Endodermal cell (in vitro differentiated cells): Measurements from ENCODE around the gene CSF1. TPM values are rescaled to one million over a fixed set of nuclear protein-coding genes. Genes with fewer than 3 reads are reported as not detected.
A peak's percentile ranks its signal among the peaks of the same experiment; 100 is the strongest.

Experiments used
- DNase-seq: peaks from one replicate; pipeline ENCODE4 v3.0.0-alpha.2; 2017
- H3K27ac ChIP-seq: 2 replicates; pipeline ENCODE4 v1.5.1; 2013; ENCODE audit warnings: mild to moderate bottlenecking, low read depth, low read length, moderate library complexity
- H3K27me3 ChIP-seq: 2 replicates; pipeline ENCODE4 v1.6.1; 2013; ENCODE audit warnings: mild to moderate bottlenecking, low read length, moderate library complexity; ENCODE audit not compliant: insufficient read depth, control insufficient read depth, poor library complexity, severe bottlenecking
- H3K36me3 ChIP-seq: 2 replicates; pipeline ENCODE4 v1.7.0; 2013; ENCODE audit warnings: mild to moderate bottlenecking, low read length, moderate library complexity; ENCODE audit not compliant: control insufficient read depth, insufficient read depth
- H3K4me1 ChIP-seq: one replicate; pipeline ENCODE4 v1.7.0; 2013; ENCODE audit warnings: low read length; ENCODE audit not compliant: control insufficient read depth, insufficient read depth
- H3K4me3 ChIP-seq: 2 replicates; pipeline ENCODE4 v1.5.1; 2013; ENCODE audit warnings: mild to moderate bottlenecking, low read length, moderate library complexity
- H3K9ac ChIP-seq: 2 replicates; pipeline ENCODE4 v1.6.1; 2013; ENCODE audit warnings: mild to moderate bottlenecking, low read length, moderate library complexity; ENCODE audit not compliant: poor library complexity, severe bottlenecking; ENCODE audit errors: extremely low read depth
- H3K9me3 ChIP-seq: 2 replicates; pipeline ENCODE4 v1.6.1; 2013; ENCODE audit warnings: mild to moderate bottlenecking, low read length, moderate library complexity; ENCODE audit not compliant: control insufficient read depth
- H3K27ac Mint-ChIP-seq: 2 replicates; pipeline ENCODE4 v1.8.0; 2020; ENCODE audit warnings: mixed read lengths
- H3K27me3 Mint-ChIP-seq: 2 replicates; pipeline ENCODE4 v1.8.0; 2021; ENCODE audit warnings: mild to moderate bottlenecking, mixed read lengths; ENCODE audit not compliant: insufficient read depth
- H3K36me3 Mint-ChIP-seq: 2 replicates; pipeline ENCODE4 v1.8.0; 2020; ENCODE audit warnings: low read depth, mixed read lengths
- H3K4me1 Mint-ChIP-seq: 2 replicates; pipeline ENCODE4 v1.8.0; 2020; ENCODE audit warnings: mixed read lengths
- H3K4me3 Mint-ChIP-seq: 2 replicates; pipeline ENCODE4 v1.8.0; 2020; ENCODE audit warnings: mild to moderate bottlenecking, moderate library complexity, mixed read lengths
- H3K9me3 Mint-ChIP-seq: 2 replicates; pipeline ENCODE4 v1.8.0; 2020; ENCODE audit warnings: mild to moderate bottlenecking, mixed read lengths
- CTCF ChIP-seq: fragments of 200-600 bp; sonication (generic); conservative IDR thresholded peaks from 2 replicates; pipeline ENCODE4 v1.5.0; 2021; ENCODE audit warnings: antibody characterized with exemption, mild to moderate bottlenecking
- WGBS, 2 experiments: methylation state at CpG; one replicate each; pipeline versions ENCODE4 v1.1.5 to v1.1.7; 2013; ENCODE audit warnings: missing lambda C conversion rate in 2 of 2, mixed read lengths in 1 of 2; ENCODE audit not compliant: insufficient coverage in 1 of 2, insufficient read length in 1 of 2; 5-methylcytosine and 5-hydroxymethylcytosine counted together
- total RNA-seq, 2 donors: library from RNA; stranded (reverse); fragmentation: NEBNext Ultra II Directional in 1 of 2; extraction: Animal tissue kit (Norgen Biotek cat#: 25700) in 1 of 2; gene quantifications; 2 replicates in 1 of 2; 3 replicates in 1 of 2; pipeline ENCODE4 v1.2.1, GENCODE V29; 2021

CSF1 gene
- total RNA-seq, 2 donors from 2014 or later, result 1.0 to 2.1 TPM

GRCh38 chr1:109946511-109946910 is 35.9 kb downstream of the CSF1 start:
- Histone ChIP-seq H3K27ac (no peak overlapping the region), H3K36me3 (no peaks in the 10 kb centered on the region), H3K9ac (no peak overlapping the region), H3K4me3 (no peak overlapping the region), H3K4me1 (peaks cover 4% of the 10 kb centered on the region), H3K9me3 (no peaks in the 10 kb centered on the region), H3K27me3 (no peaks in the 10 kb centered on the region)
- H3K36me3 Mint-ChIP-seq, result no peaks in the 10 kb centered on the region
- peaks cover 10% of the 10 kb centered on the region for H3K27me3 Mint-ChIP-seq
- H3K4me1 Mint-ChIP-seq, result peaks cover 11% of the 10 kb centered on the region
- no peak overlapping the region for H3K4me3 Mint-ChIP-seq
- H3K9me3 Mint-ChIP-seq, result no peaks in the 10 kb centered on the region
- H3K27ac Mint-ChIP-seq, result no peak overlapping the region
- TF ChIP-seq CTCF, result no peak
- DNase-seq, result no peak
- 90 to 100% methylated on average over 3 to 6 of the region's 6 CpGs for WGBS, 2 experiments

- Mint-ChIP-seq H3K27me3 (peaks cover 10% of the 10 kb centered on the region), H3K27ac (peak overlapping the region; percentile 56), H3K4me3 (no peak overlapping the region), H3K9me3 (no peaks in the 10 kb centered on the region), H3K36me3 (no peaks in the 10 kb centered on the region), H3K4me1 (peaks cover 11% of the 10 kb centered on the region)
- Histone ChIP-seq H3K4me1 (peaks cover 4% of the 10 kb centered on the region), H3K36me3 (no peaks in the 10 kb centered on the region), H3K4me3 (no peak overlapping the region), H3K27me3 (no peaks in the 10 kb centered on the region), H3K9ac (no peak overlapping the region), H3K9me3 (no peaks in the 10 kb centered on the region), H3K27ac (no peak overlapping the region)
- 84 to 85% methylated on average over 10 of the region's 10 CpGs for WGBS, 2 experiments
- peak; percentile 71 for DNase-seq
- no peak for TF ChIP-seq CTCF
These were observed 37.1 kb downstream of the CSF1 start for GRCh38 chr1:109947582-109948284.

- Mint-ChIP-seq H3K9me3 (no peaks in the 10 kb centered on the region), H3K4me1 (peaks cover 11% of the 10 kb centered on the region), H3K4me3 (no peak overlapping the region), H3K36me3 (no peaks in the 10 kb centered on the region), H3K27me3 (peaks cover 10% of the 10 kb centered on the region), H3K27ac (no peak overlapping the region)
- H3K4me1 ChIP-seq, result peaks cover 4% of the 10 kb centered on the region
- H3K4me3 ChIP-seq, result no peak overlapping the region
- no peaks in the 10 kb centered on the region for H3K9me3 ChIP-seq
- H3K27ac ChIP-seq, result no peak overlapping the region
- H3K27me3 ChIP-seq, result no peaks in the 10 kb centered on the region
- DNase-seq, result no peak
- no peaks in the 10 kb centered on the region for H3K36me3 ChIP-seq
- H3K9ac ChIP-seq, result no peak overlapping the region
- no peak for TF ChIP-seq CTCF
These were observed 37.6 kb downstream of the CSF1 start for GRCh38 chr1:109948285-109948630.
